Measurements from ENCODE around the gene RACK1. TPM values are rescaled to one million over a fixed set of nuclear protein-coding genes. Genes with fewer than 3 reads are reported as not detected.

Gene RACK1
- polyA plus RNA-seq, 1 of the 3 experiments (the other 2 are of a cell fraction) = 4,715 TPM

DNA sequence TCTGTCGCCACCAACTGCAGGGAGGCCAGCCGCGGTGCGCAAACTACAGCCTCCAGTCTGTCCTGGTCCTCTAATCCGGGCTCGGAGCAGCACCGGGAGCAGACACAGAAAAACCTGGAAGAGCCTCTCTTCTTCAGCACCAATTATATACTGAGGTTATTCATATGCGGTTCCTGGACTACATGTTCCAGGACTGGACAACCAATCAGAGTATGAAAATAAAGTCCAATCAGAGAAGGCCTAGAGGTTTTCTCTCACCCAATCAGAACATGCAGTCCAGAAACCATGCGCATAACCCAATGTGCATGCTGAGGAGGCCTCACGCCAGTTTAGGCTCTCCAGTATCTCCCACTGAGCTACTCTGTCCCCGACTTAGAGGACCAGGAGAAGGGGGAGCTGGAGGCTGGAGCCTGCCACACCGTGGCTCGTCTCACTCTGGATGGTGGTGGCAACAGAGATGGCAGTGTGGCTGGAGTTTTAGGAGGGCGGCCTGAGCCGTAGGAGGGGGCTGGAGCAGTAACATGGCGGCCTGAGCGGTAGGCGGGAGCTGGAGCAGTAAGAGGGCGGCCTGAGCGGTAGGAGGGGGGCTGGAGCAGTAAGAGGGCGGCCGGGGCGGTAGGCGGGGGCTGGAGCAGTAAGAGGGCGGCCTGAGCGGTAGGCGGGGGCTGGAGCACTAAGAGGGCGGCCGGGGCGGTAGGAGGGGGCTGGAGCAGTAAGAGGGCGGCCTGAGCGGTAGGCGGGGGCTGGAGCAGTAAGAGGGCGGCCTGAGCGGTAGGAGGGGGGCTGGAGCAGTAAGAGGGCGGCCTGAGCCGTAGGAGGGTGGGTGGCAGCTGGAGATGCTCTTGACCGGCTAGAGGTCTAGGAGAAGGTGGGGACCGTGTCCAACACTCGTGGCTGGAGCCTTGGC lies 37.6 kb upstream of the RACK1 start:
- Histone ChIP-seq H3K27ac (ENCODE audit: low read depth in 2 of 2, low read length in 1 of 2) (peak overlapping the region; percentile 86 to 97), H3K4me1 (ENCODE audit: control insufficient read depth in 1 of 2, insufficient read depth in 2 of 2, low read depth in 1 of 2, low read length in 1 of 2) (peaks cover 0 to 9% of the 10 kb centered on the region in 2 experiments; a peak in 1 of 4 replicates), H4K20me1 (ENCODE audit: insufficient read depth) (peaks cover 34% of the 10 kb centered on the region), H2AFZ (ENCODE audit: low read depth) (no peak overlapping the region), H3K27me3 (ENCODE audit: insufficient read depth) (no peaks in the 10 kb centered on the region), H3K79me2 (ENCODE audit: insufficient read depth) (peaks cover 31% of the 10 kb centered on the region), H3K4me3 (ENCODE audit: low read depth in 2 of 2, low read length in 1 of 2) (peak overlapping the region; percentile 70 to 82), H3K9me3 (no peaks in the 10 kb centered on the region), H3K9me2 (no peaks in the 10 kb centered on the region), H3K4me2 (peak overlapping the region; percentile 96), H3F3A (replicated peaks; ENCODE audit: insufficient read depth) (peaks cover 14% of the 10 kb centered on the region), H3K9ac (peak overlapping the region; percentile 92), H3K36me3 (replicated peaks in 1 of 2; ENCODE audit: control insufficient read depth in 1 of 2, insufficient read depth in 2 of 2, low read length in 1 of 2) (peaks cover 7 to 11% of the 10 kb centered on the region in 2 experiments)
- CTCF ChIA-PET = interaction anchor here (0.8 to 1.8 kb wide), 3 partner anchors 20 to 97 kb away, joined by 3 to 7 read pairs (median 3); partner anchors contain the start of gene TRIM52
- peak; percentile 94 for DNase-seq
- 14% methylated on average over 37 of the region's 40 CpGs for WGBS (ENCODE audit: low lambda C conversion rate)
- POLR2A ChIA-PET = interaction anchor here (0.7 to 2.1 kb wide), 7 partner anchors 19 to 58 kb away, joined by 3 to 20 read pairs (median 5); partner anchors contain the start of gene RACK1
- TF ChIP-seq RXRA (IDR thresholded peaks at IDR 0.05; ENCODE audit: borderline replicate concordance, low read depth) = no peak
- no peak for TF ChIP-seq RAD21 (IDR thresholded peaks at IDR 0.05; ENCODE audit: low read length)
- TF ChIP-seq CHD2 (IDR thresholded peaks at IDR 0.05; ENCODE audit: low read length, partially characterized antibody) = no peak
- peak; percentile 87 for TF ChIP-seq YY1 (IDR thresholded peaks at IDR 0.05; ENCODE audit: low read depth)
- TF ChIP-seq, protein P1, sequence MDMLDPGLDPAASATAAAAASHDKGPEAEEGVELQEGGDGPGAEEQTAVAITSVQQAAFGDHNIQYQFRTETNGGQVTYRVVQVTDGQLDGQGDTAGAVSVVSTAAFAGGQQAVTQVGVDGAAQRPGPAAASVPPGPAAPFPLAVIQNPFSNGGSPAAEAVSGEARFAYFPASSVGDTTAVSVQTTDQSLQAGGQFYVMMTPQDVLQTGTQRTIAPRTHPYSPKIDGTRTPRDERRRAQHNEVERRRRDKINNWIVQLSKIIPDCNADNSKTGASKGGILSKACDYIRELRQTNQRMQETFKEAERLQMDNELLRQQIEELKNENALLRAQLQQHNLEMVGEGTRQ (IDR thresholded peaks at IDR 0.05; ENCODE audit: borderline replicate concordance, low read depth, low read length) = no peak
- TF ChIP-seq GATA2 (CRISPR knock-in tag; IDR thresholded peaks at IDR 0.05) = no peak
- TF ChIP-seq, protein P2, sequence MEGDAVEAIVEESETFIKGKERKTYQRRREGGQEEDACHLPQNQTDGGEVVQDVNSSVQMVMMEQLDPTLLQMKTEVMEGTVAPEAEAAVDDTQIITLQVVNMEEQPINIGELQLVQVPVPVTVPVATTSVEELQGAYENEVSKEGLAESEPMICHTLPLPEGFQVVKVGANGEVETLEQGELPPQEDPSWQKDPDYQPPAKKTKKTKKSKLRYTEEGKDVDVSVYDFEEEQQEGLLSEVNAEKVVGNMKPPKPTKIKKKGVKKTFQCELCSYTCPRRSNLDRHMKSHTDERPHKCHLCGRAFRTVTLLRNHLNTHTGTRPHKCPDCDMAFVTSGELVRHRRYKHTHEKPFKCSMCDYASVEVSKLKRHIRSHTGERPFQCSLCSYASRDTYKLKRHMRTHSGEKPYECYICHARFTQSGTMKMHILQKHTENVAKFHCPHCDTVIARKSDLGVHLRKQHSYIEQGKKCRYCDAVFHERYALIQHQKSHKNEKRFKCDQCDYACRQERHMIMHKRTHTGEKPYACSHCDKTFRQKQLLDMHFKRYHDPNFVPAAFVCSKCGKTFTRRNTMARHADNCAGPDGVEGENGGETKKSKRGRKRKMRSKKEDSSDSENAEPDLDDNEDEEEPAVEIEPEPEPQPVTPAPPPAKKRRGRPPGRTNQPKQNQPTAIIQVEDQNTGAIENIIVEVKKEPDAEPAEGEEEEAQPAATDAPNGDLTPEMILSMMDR (IDR thresholded peaks at IDR 0.05) = no peak
- TF ChIP-seq GABPA (IDR thresholded peaks at IDR 0.05; ENCODE audit: low read depth) = no peak
- TF ChIP-seq MEF2A (IDR thresholded peaks at IDR 0.05; ENCODE audit: borderline replicate concordance, low read depth) = no peak
- TF ChIP-seq, protein P3, sequence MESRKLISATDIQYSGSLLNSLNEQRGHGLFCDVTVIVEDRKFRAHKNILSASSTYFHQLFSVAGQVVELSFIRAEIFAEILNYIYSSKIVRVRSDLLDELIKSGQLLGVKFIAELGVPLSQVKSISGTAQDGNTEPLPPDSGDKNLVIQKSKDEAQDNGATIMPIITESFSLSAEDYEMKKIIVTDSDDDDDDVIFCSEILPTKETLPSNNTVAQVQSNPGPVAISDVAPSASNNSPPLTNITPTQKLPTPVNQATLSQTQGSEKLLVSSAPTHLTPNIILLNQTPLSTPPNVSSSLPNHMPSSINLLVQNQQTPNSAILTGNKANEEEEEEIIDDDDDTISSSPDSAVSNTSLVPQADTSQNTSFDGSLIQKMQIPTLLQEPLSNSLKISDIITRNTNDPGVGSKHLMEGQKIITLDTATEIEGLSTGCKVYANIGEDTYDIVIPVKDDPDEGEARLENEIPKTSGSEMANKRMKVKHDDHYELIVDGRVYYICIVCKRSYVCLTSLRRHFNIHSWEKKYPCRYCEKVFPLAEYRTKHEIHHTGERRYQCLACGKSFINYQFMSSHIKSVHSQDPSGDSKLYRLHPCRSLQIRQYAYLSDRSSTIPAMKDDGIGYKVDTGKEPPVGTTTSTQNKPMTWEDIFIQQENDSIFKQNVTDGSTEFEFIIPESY (IDR thresholded peaks at IDR 0.05; ENCODE audit: borderline replicate concordance, low read depth) = no peak
- peak; percentile 92 for TF ChIP-seq POLR2AphosphoS5 (IDR thresholded peaks at IDR 0.05; ENCODE audit: low read depth, low read length)
- TF ChIP-seq FOXJ3 (CRISPR knock-in tag; IDR thresholded peaks at IDR 0.05) = no peak
- TF ChIP-seq, protein P4, sequence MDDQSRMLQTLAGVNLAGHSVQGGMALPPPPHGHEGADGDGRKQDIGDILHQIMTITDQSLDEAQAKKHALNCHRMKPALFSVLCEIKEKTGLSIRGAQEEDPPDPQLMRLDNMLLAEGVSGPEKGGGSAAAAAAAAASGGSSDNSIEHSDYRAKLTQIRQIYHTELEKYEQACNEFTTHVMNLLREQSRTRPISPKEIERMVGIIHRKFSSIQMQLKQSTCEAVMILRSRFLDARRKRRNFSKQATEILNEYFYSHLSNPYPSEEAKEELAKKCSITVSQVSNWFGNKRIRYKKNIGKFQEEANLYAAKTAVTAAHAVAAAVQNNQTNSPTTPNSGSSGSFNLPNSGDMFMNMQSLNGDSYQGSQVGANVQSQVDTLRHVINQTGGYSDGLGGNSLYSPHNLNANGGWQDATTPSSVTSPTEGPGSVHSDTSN (IDR thresholded peaks at IDR 0.05) = no peak
- TF ChIP-seq RCOR1 (IDR thresholded peaks at IDR 0.05; ENCODE audit: low read length) = no peak
- TF ChIP-seq JUND (IDR thresholded peaks at IDR 0.05) = no peak
- TF ChIP-seq, protein P5, sequence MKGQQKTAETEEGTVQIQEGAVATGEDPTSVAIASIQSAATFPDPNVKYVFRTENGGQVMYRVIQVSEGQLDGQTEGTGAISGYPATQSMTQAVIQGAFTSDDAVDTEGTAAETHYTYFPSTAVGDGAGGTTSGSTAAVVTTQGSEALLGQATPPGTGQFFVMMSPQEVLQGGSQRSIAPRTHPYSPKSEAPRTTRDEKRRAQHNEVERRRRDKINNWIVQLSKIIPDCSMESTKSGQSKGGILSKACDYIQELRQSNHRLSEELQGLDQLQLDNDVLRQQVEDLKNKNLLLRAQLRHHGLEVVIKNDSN (IDR thresholded peaks at IDR 0.05; ENCODE audit: borderline replicate concordance, low read depth) = no peak
- no peak for TF ChIP-seq EZH2phosphoT487 (IDR thresholded peaks at IDR 0.05; ENCODE audit: borderline replicate concordance, low read depth)
- TF ChIP-seq TEAD4 (IDR thresholded peaks at IDR 0.05; ENCODE audit: borderline replicate concordance, insufficient read depth) = 0 out of 2 replicates have a peak, but pooled peaks have one; percentile 29
- TF ChIP-seq TAF1 (IDR thresholded peaks at IDR 0.05; ENCODE audit: borderline replicate concordance, low read depth, low read length) = peak; percentile 85
- TF ChIP-seq ELF1 (IDR thresholded peaks at IDR 0.05) = no peak
- TF ChIP-seq, protein P6, sequence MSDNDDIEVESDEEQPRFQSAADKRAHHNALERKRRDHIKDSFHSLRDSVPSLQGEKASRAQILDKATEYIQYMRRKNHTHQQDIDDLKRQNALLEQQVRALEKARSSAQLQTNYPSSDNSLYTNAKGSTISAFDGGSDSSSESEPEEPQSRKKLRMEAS (IDR thresholded peaks at IDR 0.05; ENCODE audit: low read depth) = peak; percentile 77; the same call in 1 of the 2 replicates
- TF ChIP-seq MXI1 (IDR thresholded peaks at IDR 0.05; ENCODE audit: low read depth, low read length) = peak; percentile 88; the same call in 1 of the 2 replicates
- peak; percentile 58 for TF ChIP-seq SIN3A (IDR thresholded peaks at IDR 0.05; ENCODE audit: borderline replicate concordance, low read depth, low read length)
- TF ChIP-seq, protein P7, sequence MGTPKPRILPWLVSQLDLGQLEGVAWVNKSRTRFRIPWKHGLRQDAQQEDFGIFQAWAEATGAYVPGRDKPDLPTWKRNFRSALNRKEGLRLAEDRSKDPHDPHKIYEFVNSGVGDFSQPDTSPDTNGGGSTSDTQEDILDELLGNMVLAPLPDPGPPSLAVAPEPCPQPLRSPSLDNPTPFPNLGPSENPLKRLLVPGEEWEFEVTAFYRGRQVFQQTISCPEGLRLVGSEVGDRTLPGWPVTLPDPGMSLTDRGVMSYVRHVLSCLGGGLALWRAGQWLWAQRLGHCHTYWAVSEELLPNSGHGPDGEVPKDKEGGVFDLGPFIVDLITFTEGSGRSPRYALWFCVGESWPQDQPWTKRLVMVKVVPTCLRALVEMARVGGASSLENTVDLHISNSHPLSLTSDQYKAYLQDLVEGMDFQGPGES (IDR thresholded peaks at IDR 0.05; ENCODE audit: low read depth, low read length) = no peak
